ENCODE data around the gene SART3. TPM values are rescaled to one million over a fixed set of nuclear protein-coding genes. Genes with fewer than 3 reads are reported as not detected.

The SART3 gene
- total RNA-seq, 4 donors from 2014 or later, result 37.0 to 68.7 (median 48.2) TPM

GRCh38 chr12:108562348-108563135, 1.6 kb upstream of the SART3 start, which contains the start of gene ISCU:
Gene ISCU, plus strand, starts transcription at chr12:108562596. Its CDS starts 27 bp downstream, at chr12:108562623.
- Histone ChIP-seq H3K27ac (peak within 1 kb of the TSS; percentile 95 to 98 (median 96)), H3K27me3 (no peaks in the 10 kb centered on the region), H3K9me3 (no peaks in the 10 kb centered on the region), H3K4me1 (peaks cover 28 to 81% (median 40%) of the 10 kb centered on the region in 3 donors), H3K36me3 (peaks cover 0 to 47% (median 16%) of the 10 kb centered on the region in 3 donors), H3K4me3 (peak within 1 kb of the TSS; percentile 82 to 94 (median 93))
- WGBS, 2 donors, result 0% methylated on average over 19 of the region's 72 CpGs; no CpG with 5 or more reads in 1 of the 2 donors
- no peak for TF ChIP-seq CTCF (IDR thresholded peaks at IDR 0.05)
- peak in 2 of 4 donors; percentile 94 to 99 for TF ChIP-seq POLR2A (IDR thresholded peaks at IDR 0.05)
- intact Hi-C loops (cut with DNase I), result loop anchor here (5.0 to 10.0 kb wide), 3 partner anchors 55 to 532 kb away; partner anchors contain the start of genes ALKBH2 and UNG
- DNase-seq, result peak; percentile 75

DNA sequence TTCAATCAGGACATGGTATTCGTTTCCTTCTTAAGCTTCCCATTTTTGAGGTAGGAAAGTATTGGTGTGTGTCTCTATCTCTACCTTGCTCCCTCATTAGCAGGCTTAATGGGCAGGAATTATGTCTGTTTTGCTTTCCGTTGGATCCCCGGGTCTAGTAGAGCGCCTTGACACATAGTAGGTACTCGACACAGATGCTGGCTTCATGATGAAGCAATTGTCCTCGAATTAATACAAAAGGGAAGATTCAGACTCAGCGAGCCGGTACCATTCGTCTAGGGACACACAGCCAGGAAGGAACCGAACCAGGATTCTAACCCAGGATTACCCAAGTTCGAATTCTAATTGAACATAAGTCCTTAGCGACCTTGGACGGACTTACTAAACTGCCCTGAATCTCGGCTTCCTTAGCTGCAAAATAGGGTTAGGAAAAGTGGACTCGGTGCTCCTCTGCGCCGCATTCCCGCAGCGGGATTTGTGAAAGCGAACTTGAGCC, 927 bp upstream of the SART3 start:
- Histone ChIP-seq H3K36me3 (peaks cover 0 to 45% (median 10%) of the 10 kb centered on the region in 3 donors), H3K4me3 (peak overlapping the region; percentile 82 to 94 (median 93)), H3K27ac (peak overlapping the region; percentile 95 to 98 (median 96)), H3K4me1 (peaks cover 28 to 81% (median 43%) of the 10 kb centered on the region in 3 donors), H3K9me3 (no peaks in the 10 kb centered on the region), H3K27me3 (no peaks in the 10 kb centered on the region)
- intact Hi-C loops (cut with DNase I), result loop anchor here (5.0 to 10.0 kb wide), 3 partner anchors 55 to 533 kb away; partner anchors contain the start of genes ALKBH2 and UNG
- no peak for DNase-seq
- 0 to 1% methylated on average over 12 to 15 of the region's 20 CpGs for WGBS, 2 donors
- TF ChIP-seq CTCF (IDR thresholded peaks at IDR 0.05) (no peak), POLR2A (IDR thresholded peaks at IDR 0.05) (no peak)

DNA sequence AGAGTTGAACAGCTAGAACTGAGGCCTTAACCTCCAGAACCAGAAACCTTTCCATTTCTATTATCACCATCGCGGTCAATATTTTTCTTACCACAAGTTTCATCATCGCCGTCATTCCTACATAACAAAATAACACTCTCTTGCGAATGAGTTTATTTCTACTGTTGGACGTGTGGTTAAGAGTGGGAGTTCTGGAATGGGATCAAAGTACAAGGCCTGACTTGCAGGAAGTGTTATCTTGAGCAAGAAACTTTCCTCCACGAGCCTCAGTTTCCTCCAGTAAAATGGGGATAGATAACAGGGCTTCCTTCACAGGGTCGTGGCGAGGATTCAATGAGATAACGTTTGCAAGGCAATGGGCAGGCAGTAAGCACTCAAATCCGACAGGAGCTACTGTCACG, 652 bp downstream of the SART3 start:
- Histone ChIP-seq H3K27ac (peak overlapping the region; percentile 95 to 98 (median 96)), H3K4me1 (peaks cover 24 to 79% (median 35%) of the 10 kb centered on the region in 3 donors), H3K27me3 (no peaks in the 10 kb centered on the region), H3K9me3 (no peaks in the 10 kb centered on the region), H3K4me3 (peak overlapping the region; percentile 82 to 94 (median 93)), H3K36me3 (peaks cover 0 to 34% (median 5%) of the 10 kb centered on the region in 3 donors)
- TF ChIP-seq POLR2A (IDR thresholded peaks at IDR 0.05) (no peak), CTCF (IDR thresholded peaks at IDR 0.05) (no peak)
- WGBS, 2 donors, result 1 to 2% methylated on average over 7 to 11 of the region's 12 CpGs
- no peak for DNase-seq
- intact Hi-C loops (cut with DNase I), result loop anchor here (5.0 to 10.0 kb wide), 3 partner anchors 57 to 534 kb away; partner anchors contain the start of genes ALKBH2 and UNG

- no peak for DNase-seq
- WGBS, 2 donors, result 34 to 39% methylated on average over 3 of the region's 3 CpGs
- Histone ChIP-seq H3K4me1 (peaks cover 24 to 75% (median 35%) of the 10 kb centered on the region in 3 donors), H3K27ac (peak overlapping the region in 2 of 4 donors; percentile 95 to 98), H3K4me3 (peak overlapping the region; percentile 82 to 94 (median 93)), H3K9me3 (no peaks in the 10 kb centered on the region), H3K36me3 (peaks cover 0 to 29% (median under 1%) of the 10 kb centered on the region in 3 donors), H3K27me3 (no peaks in the 10 kb centered on the region)
- intact Hi-C loops (cut with DNase I), result loop anchor here (5.0 to 10.0 kb wide), 3 partner anchors 58 to 535 kb away; partner anchors contain the start of genes ALKBH2 and UNG
- no peak for TF ChIP-seq POLR2A (IDR thresholded peaks at IDR 0.05)
- TF ChIP-seq CTCF (IDR thresholded peaks at IDR 0.05), result no peak
These were observed 1.2 kb downstream of the SART3 start for GRCh38 chr12:108559748-108560147.

All from esophagus squamous epithelium (tissue), 5 donors.